MM.1S (cell line): ENCODE data around the gene PTPRE.

Source experiments
- DNase-seq: peaks from one replicate; pipeline ENCODE4 v3.0.0-alpha.2; 2015
- H2AFZ ChIP-seq: fragments of 300-600 bp; sonication (generic); 2 replicates; pipeline ENCODE4 v1.6.0; 2016; ENCODE audit warnings: antibody characterized with exemption, low read length
- H3F3A ChIP-seq: fragments of 300-600 bp; sonication (generic); 2 replicates; pipeline ENCODE4 v1.6.1; 2016; ENCODE audit warnings: mild to moderate bottlenecking, antibody characterized with exemption, low read length, moderate library complexity, mixed read lengths; ENCODE audit not compliant: insufficient read depth
- H3K27ac ChIP-seq: fragments of 300-600 bp; sonication (generic); 2 replicates; pipeline ENCODE4 v1.5.1; 2016; ENCODE audit warnings: mild to moderate bottlenecking, low read length
- H3K27me3 ChIP-seq: fragments of 300-600 bp; sonication (generic); replicated peaks from 2 replicates; pipeline ENCODE4 v1.6.0; 2016; ENCODE audit warnings: low read length; ENCODE audit not compliant: insufficient read depth
- H3K36me3 ChIP-seq: fragments of 300-600 bp; sonication (generic); replicated peaks from 2 replicates; pipeline ENCODE4 v1.6.1; 2016; ENCODE audit warnings: mild to moderate bottlenecking, low read length, mixed read lengths; ENCODE audit not compliant: insufficient read depth
- H3K4me1 ChIP-seq: fragments of 300-600 bp; sonication (generic); 2 replicates; pipeline ENCODE4 v1.6.1; 2016; ENCODE audit warnings: low read length, mixed read lengths
- H3K4me2 ChIP-seq: fragments of 300-600 bp; sonication (generic); 2 replicates; pipeline ENCODE4 v1.6.0; 2016; ENCODE audit warnings: low read depth, low read length
- H3K4me3 ChIP-seq: fragments of 300-600 bp; sonication (generic); 2 replicates; pipeline ENCODE4 v1.5.1; 2016; ENCODE audit warnings: low read length, mixed read lengths
- H3K79me2 ChIP-seq: fragments of 300-600 bp; sonication (generic); 2 replicates; pipeline ENCODE4 v1.6.1; 2016; ENCODE audit warnings: mixed run types, low read length, mixed read lengths
- H3K9ac ChIP-seq: fragments of 300-600 bp; sonication (generic); 2 replicates; pipeline ENCODE4 v1.6.1; 2016; ENCODE audit warnings: low read length, mixed read lengths
- H3K9me2 ChIP-seq: fragments of 300-600 bp; sonication (generic); replicated peaks from 2 replicates; pipeline ENCODE4 v1.6.1; 2016; ENCODE audit warnings: mild to moderate bottlenecking, low read length, mixed read lengths; ENCODE audit not compliant: insufficient read depth
- H3K9me3 ChIP-seq: fragments of 300-600 bp; sonication (generic); replicated peaks from 2 replicates; pipeline ENCODE4 v1.6.1; 2016; ENCODE audit warnings: mild to moderate bottlenecking, low read length, mixed read lengths; ENCODE audit not compliant: insufficient read depth
- H4K20me1 ChIP-seq: fragments of 300-600 bp; sonication (generic); 2 replicates; pipeline ENCODE4 v1.6.1; 2016; ENCODE audit warnings: mild to moderate bottlenecking, low read length, moderate library complexity, mixed read lengths; ENCODE audit not compliant: insufficient read depth
- EZH2 ChIP-seq: fragments of 300-600 bp; sonication (generic); optimal IDR thresholded peaks from 2 replicates; pipeline ENCODE3; 2017; ENCODE audit warnings: low read depth, mild to moderate bottlenecking, antibody characterized with exemption, low read length, mixed read lengths
- EZH2phosphoT487 ChIP-seq: fragments of 300-600 bp; sonication (generic); IDR thresholded peaks from 2 replicates; pipeline ENCODE4 v1.6.1; 2018; ENCODE audit warnings: antibody characterized with exemption, low read length
- TF ChIP-seq, protein P1 (sequence below): fragments of 300-600 bp; sonication (generic); IDR thresholded peaks from 2 replicates; pipeline ENCODE4 v1.5.1; 2016; ENCODE audit warnings: antibody characterized with exemption, low read length, mixed read lengths

Gene PTPRE

DNA sequence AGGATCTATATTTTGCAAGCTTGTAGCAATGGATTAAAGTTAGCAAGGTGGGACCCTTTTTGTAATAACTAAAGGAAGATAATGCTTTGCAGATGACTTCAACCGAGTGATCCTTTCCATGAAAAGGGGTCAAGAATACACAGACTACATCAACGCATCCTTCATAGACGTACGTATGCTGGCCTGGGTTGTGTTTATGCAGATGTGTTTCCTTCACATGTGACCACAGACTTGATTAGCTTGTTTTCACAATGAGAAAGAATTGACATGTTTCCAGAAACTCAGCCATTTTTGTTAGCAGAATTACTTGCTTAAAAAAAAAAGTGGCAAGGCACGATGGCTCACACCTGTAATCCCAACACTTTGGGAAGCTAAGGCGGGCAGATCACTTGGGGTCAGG is 165.1 kb downstream of the PTPRE start:
- Histone ChIP-seq H3K79me2 (no peaks in the 10 kb centered on the region), H3K9me2 (no peaks in the 10 kb centered on the region), H3K36me3 (no peaks in the 10 kb centered on the region)

DNA sequence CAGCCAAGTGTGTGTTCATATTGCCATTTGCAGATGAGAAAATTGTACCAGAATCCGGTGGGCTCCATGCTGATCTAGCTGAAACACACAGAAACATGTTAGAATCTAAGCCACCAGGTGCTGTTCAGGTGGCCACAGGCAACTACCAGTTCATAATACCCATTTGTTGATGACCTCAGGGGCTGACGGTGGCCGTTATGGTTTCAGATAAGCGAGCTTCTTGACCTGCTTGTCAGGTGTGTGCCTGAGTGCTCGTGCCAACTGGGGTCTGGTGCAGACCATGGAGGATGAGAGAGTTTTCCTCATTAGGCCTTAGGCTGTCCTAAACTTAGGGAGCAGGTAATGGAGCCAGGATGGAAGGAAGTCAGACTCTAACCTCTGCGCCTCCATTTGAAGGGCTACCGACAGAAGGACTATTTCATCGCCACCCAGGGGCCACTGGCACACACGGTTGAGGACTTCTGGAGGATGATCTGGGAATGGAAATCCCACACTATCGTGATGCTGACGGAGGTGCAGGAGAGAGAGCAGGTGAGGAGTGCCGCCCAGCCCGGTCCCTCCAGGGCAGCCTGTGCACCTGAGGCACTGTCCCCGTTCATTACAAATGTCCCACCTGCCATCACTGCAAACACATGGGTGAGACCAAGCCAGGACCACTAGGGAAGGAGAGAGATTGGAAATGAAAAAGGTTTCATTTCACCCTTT is 166.2 kb downstream of the PTPRE start:
- no peak overlapping the region for H3K4me3 ChIP-seq
- H3K79me2 ChIP-seq, result no peaks in the 10 kb centered on the region
- no peaks in the 10 kb centered on the region for H3F3A ChIP-seq
- no peaks in the 10 kb centered on the region for H3K27me3 ChIP-seq
- H3K27ac ChIP-seq, result no peak overlapping the region
- no peaks in the 10 kb centered on the region for H3K36me3 ChIP-seq
- no peaks in the 10 kb centered on the region for H3K9me3 ChIP-seq
- H3K4me1 ChIP-seq, result peaks cover 10% of the 10 kb centered on the region
- H3K4me2 ChIP-seq, result no peak overlapping the region
- no peak for DNase-seq
- no peak overlapping the region for H3K9ac ChIP-seq
- no peaks in the 10 kb centered on the region for H4K20me1 ChIP-seq
- TF ChIP-seq EZH2phosphoT487, result no peak
- TF ChIP-seq, protein P1, sequence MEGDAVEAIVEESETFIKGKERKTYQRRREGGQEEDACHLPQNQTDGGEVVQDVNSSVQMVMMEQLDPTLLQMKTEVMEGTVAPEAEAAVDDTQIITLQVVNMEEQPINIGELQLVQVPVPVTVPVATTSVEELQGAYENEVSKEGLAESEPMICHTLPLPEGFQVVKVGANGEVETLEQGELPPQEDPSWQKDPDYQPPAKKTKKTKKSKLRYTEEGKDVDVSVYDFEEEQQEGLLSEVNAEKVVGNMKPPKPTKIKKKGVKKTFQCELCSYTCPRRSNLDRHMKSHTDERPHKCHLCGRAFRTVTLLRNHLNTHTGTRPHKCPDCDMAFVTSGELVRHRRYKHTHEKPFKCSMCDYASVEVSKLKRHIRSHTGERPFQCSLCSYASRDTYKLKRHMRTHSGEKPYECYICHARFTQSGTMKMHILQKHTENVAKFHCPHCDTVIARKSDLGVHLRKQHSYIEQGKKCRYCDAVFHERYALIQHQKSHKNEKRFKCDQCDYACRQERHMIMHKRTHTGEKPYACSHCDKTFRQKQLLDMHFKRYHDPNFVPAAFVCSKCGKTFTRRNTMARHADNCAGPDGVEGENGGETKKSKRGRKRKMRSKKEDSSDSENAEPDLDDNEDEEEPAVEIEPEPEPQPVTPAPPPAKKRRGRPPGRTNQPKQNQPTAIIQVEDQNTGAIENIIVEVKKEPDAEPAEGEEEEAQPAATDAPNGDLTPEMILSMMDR, result no peak
- TF ChIP-seq EZH2, result no peak
- no peaks in the 10 kb centered on the region for H3K9me2 ChIP-seq
- H2AFZ ChIP-seq, result no peak overlapping the region

More for the DNA sequence above, 165.1 kb downstream of the PTPRE start:
- Histone ChIP-seq H3K27ac (no peak overlapping the region), H3K9me3 (no peaks in the 10 kb centered on the region), H3K4me3 (no peak overlapping the region), H4K20me1 (no peaks in the 10 kb centered on the region), H2AFZ (no peak overlapping the region), H3K4me1 (peaks cover 10% of the 10 kb centered on the region), H3K27me3 (no peaks in the 10 kb centered on the region), H3K9ac (no peak overlapping the region), H3K4me2 (no peak overlapping the region), H3F3A (no peaks in the 10 kb centered on the region)
- TF ChIP-seq, protein P1, result no peak
- TF ChIP-seq EZH2phosphoT487, result no peak
- no peak for TF ChIP-seq EZH2
- DNase-seq, result no peak

DNA sequence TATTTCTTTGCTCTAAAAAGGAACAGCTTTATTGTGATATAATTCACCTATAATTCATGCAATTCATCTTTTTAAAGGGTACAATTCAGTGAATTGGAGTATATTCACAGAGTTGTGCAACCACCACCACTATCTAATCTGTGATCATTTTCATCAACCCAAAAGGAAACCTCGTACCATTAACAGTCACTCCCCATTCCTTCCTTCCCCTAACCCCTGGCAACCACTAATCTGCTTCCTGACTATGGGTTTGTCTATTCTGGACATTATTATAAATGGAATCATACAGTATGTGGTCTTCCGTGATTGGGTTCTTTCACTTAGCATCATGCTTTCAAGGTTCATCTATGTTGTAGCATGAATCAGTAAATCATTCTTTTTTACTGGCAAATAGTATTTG is 167.0 kb downstream of the PTPRE start:
- H3K4me2 ChIP-seq, result no peak overlapping the region
- H2AFZ ChIP-seq, result no peak overlapping the region
- no peak overlapping the region for H3K27ac ChIP-seq

More for the DNA sequence above, 167.0 kb downstream of the PTPRE start:
- no peaks in the 10 kb centered on the region for H4K20me1 ChIP-seq
- H3K4me1 ChIP-seq, result peaks cover 7% of the 10 kb centered on the region; the same call in 1 of the 2 replicates
- no peak for TF ChIP-seq EZH2phosphoT487
- TF ChIP-seq, protein P1, result no peak
- no peak for TF ChIP-seq EZH2
- H3F3A ChIP-seq, result no peaks in the 10 kb centered on the region
- H3K4me3 ChIP-seq, result no peak overlapping the region
- no peaks in the 10 kb centered on the region for H3K36me3 ChIP-seq
- no peak for DNase-seq
- no peaks in the 10 kb centered on the region for H3K9me3 ChIP-seq
- no peaks in the 10 kb centered on the region for H3K27me3 ChIP-seq
- H3K9me2 ChIP-seq, result no peaks in the 10 kb centered on the region
- H3K9ac ChIP-seq, result no peak overlapping the region
- no peaks in the 10 kb centered on the region for H3K79me2 ChIP-seq
